ENCODE data around the gene SLC44A3. TPM values are rescaled to one million over a fixed set of nuclear protein-coding genes. Genes with fewer than 3 reads are reported as not detected.

Gene SLC44A3
- total and polyA plus RNA-seq, 4 donors: 9.3 to 31.8 (median 11.6) TPM

GRCh38 chr1:94942171-94943128 is 122.3 kb downstream of the SLC44A3 start:
- Histone ChIP-seq H3K36me3 (ENCODE audit: control insufficient read depth in 4 of 4, insufficient read depth in 4 of 4, low read length in 4 of 4) (peaks cover 0 to 3% (median 0%) of the 10 kb centered on the region in 4 donors), H3K27ac (ENCODE audit: low read depth in 1 of 2, low read length in 1 of 2) (no peak overlapping the region), H3K9me3 (ENCODE audit: control insufficient read depth in 4 of 4, insufficient read depth in 3 of 4, low read length in 3 of 4) (no peaks in the 10 kb centered on the region), H3K4me1 (ENCODE audit: control insufficient read depth in 5 of 5, insufficient read depth in 5 of 5, low read length in 5 of 5) (peaks cover 0 to 2% (median 0%) of the 10 kb centered on the region in 5 donors), H3K9ac (ENCODE audit: insufficient read depth in 1 of 2, low read length in 2 of 2) (no peak overlapping the region), H3K4me3 (no peak overlapping the region), H3K27me3 (ENCODE audit: control insufficient read depth in 3 of 3, insufficient read depth in 3 of 3, low read length in 2 of 3) (no peaks in the 10 kb centered on the region)
- DNase-seq (no peak), ATAC-seq (ENCODE audit: insufficient read depth, low FRiP score) (no peak)
- TF ChIP-seq CTCF (IDR thresholded peaks at IDR 0.05; ENCODE audit: control extremely low read depth, extremely low read depth): no peak
- 69 to 80% methylated on average over 8 of the region's 8 CpGs for WGBS, 2 donors

Other genes with a start within 250 kb of the SLC44A3 start
- 100 to 1,000 TPM; 210 to 265 TPM for gene CNN3, start 106.8 kb downstream of the SLC44A3 start, total RNA-seq
- 100 to 1,000 TPM in 1 of 2 donors, 10 to 100 TPM in 1; 79.9 to 154 TPM for gene CNN3, start 106.8 kb downstream of the SLC44A3 start, polyA plus RNA-seq